GM23338 (cell line): Measurements from ENCODE around the gene AHNAK2. TPM values are rescaled to one million over a fixed set of nuclear protein-coding genes. Genes with fewer than 3 reads are reported as not detected.

Experiments used
- ATAC-seq: fragments of 200-7000 bp; cut with Tn5 transposase; 3 replicates; pipeline ENCODE4 v1.9.1; 2020
- DNase-seq: peaks from one replicate; pipeline ENCODE4 v3.0.0-alpha.2; 2015; ENCODE audit warnings: low spot score
- H2AFZ ChIP-seq: fragments of 200-600 bp; sonication (generic); 2 replicates; pipeline ENCODE4 v1.8.0; 2016; ENCODE audit warnings: antibody characterized with exemption, mild to moderate bottlenecking, moderate library complexity
- H3F3A ChIP-seq: fragments of 200-600 bp; sonication (generic); replicated peaks from 2 replicates; pipeline ENCODE4 v1.8.0; 2017; ENCODE audit warnings: antibody characterized with exemption, mixed run types, low read depth
- H3K27ac ChIP-seq: fragments of 200-600 bp; sonication (generic); 2 replicates; pipeline ENCODE4 v1.6.1; 2016; ENCODE audit warnings: low read depth
- H3K27me3 ChIP-seq: fragments of 200-600 bp; sonication (generic); 2 replicates; pipeline ENCODE4 v1.8.0; 2016; ENCODE audit warnings: mild to moderate bottlenecking, mixed run types, moderate library complexity; ENCODE audit not compliant: insufficient read depth
- H3K36me3 ChIP-seq: fragments of 200-600 bp; sonication (generic); 2 replicates; pipeline ENCODE4 v1.8.0; 2016; ENCODE audit warnings: mild to moderate bottlenecking; ENCODE audit not compliant: insufficient read depth
- H3K4me1 ChIP-seq: fragments of 200-600 bp; sonication (generic); 2 replicates; pipeline ENCODE4 v1.8.0; 2016; ENCODE audit warnings: mild to moderate bottlenecking, moderate library complexity; ENCODE audit not compliant: insufficient read depth
- H3K4me2 ChIP-seq: fragments of 200-600 bp; sonication (generic); 2 replicates; pipeline ENCODE4 v1.7.1; 2017; ENCODE audit warnings: mixed run types
- H3K4me3 ChIP-seq: fragments of 200-600 bp; sonication (generic); 2 replicates; pipeline ENCODE4 v1.6.1; 2016; ENCODE audit warnings: mixed run types
- H3K79me2 ChIP-seq: fragments of 200-600 bp; sonication (generic); replicated peaks from 2 replicates; pipeline ENCODE4 v1.8.0; 2017; ENCODE audit warnings: mild to moderate bottlenecking; ENCODE audit not compliant: insufficient read depth
- H3K9me2 ChIP-seq: fragments of 200-600 bp; sonication (generic); 2 replicates; pipeline ENCODE4 v1.8.0; 2017; ENCODE audit not compliant: insufficient read depth
- H4K20me1 ChIP-seq: fragments of 200-600 bp; sonication (generic); replicated peaks from 2 replicates; pipeline ENCODE4 v1.8.0; 2017; ENCODE audit warnings: mild to moderate bottlenecking; ENCODE audit not compliant: insufficient read depth
- H3K27ac Mint-ChIP-seq: 2 replicates; pipeline ENCODE4 v1.8.0; 2020; ENCODE audit warnings: inconsistent platforms, mild to moderate bottlenecking, moderate library complexity, mixed read lengths
- H3K27me3 Mint-ChIP-seq: 3 replicates; pipeline ENCODE4 v1.8.0; 2022; ENCODE audit warnings: low read depth, mild to moderate bottlenecking, moderate library complexity, mixed read lengths, inconsistent platforms; ENCODE audit not compliant: insufficient read depth, poor library complexity
- H3K36me3 Mint-ChIP-seq: 3 replicates; pipeline ENCODE4 v1.8.0; 2021; ENCODE audit warnings: low read depth, mild to moderate bottlenecking, inconsistent platforms, moderate library complexity, mixed read lengths
- H3K4me1 Mint-ChIP-seq: 3 replicates; pipeline ENCODE4 v1.8.0; 2020; ENCODE audit warnings: mild to moderate bottlenecking, inconsistent platforms, mixed read lengths
- H3K4me3 Mint-ChIP-seq: 3 replicates; pipeline ENCODE4 v1.8.0; 2021; ENCODE audit warnings: moderate library complexity, mild to moderate bottlenecking, inconsistent platforms, mixed read lengths
- H3K9me3 Mint-ChIP-seq: 3 replicates; pipeline ENCODE4 v1.8.0; 2020; ENCODE audit warnings: moderate library complexity, mild to moderate bottlenecking, inconsistent platforms, mixed read lengths
- CREB1 ChIP-seq: fragments of 250-450 bp; sonication (Bioruptor Pico); IDR thresholded peaks from 2 replicates; pipeline ENCODE4 v1.5.0; 2020; ENCODE audit warnings: low read depth, mild to moderate bottlenecking, moderate library complexity
- EZH2 ChIP-seq: fragments of 200-600 bp; sonication (generic); IDR thresholded peaks from one replicate; pipeline ENCODE4 v1.8.0; 2017; ENCODE audit warnings: antibody characterized with exemption, mild to moderate bottlenecking, low read depth; ENCODE audit not compliant: unreplicated experiment
- EZH2phosphoT487 ChIP-seq: fragments of 200-600 bp; sonication (generic); IDR thresholded peaks from one replicate; pipeline ENCODE4 v1.8.1; 2018; ENCODE audit warnings: antibody characterized with exemption; ENCODE audit not compliant: unreplicated experiment
- JUNB ChIP-seq: IDR thresholded peaks from one replicate; pipeline ENCODE4 v1.6.1; 2016; ENCODE audit warnings: antibody characterized with exemption; ENCODE audit not compliant: unreplicated experiment
- NANOG ChIP-seq: IDR thresholded peaks from 2 replicates; pipeline ENCODE4 v1.6.1; 2016; ENCODE audit warnings: antibody characterized with exemption, borderline replicate concordance
- POLR2AphosphoS5 ChIP-seq: IDR thresholded peaks from 2 replicates; pipeline ENCODE4 v1.6.1; 2016; ENCODE audit warnings: antibody characterized with exemption, low read depth
- REST ChIP-seq: IDR thresholded peaks from one replicate; pipeline ENCODE4 v1.6.1; 2018; ENCODE audit warnings: antibody characterized with exemption; ENCODE audit not compliant: unreplicated experiment
- STAT1 ChIP-seq: IDR thresholded peaks from one replicate; pipeline ENCODE4 v1.6.1; 2016; ENCODE audit warnings: antibody characterized with exemption; ENCODE audit not compliant: unreplicated experiment
- ZNF114 ChIP-seq: fragments of 250-450 bp; sonication (Bioruptor Pico); IDR thresholded peaks from 2 replicates; pipeline ENCODE4 v1.5.0; 2020; ENCODE audit warnings: mild to moderate bottlenecking, moderate library complexity
- ZNF331 ChIP-seq: fragments of 250-450 bp; sonication (Bioruptor Pico); IDR thresholded peaks from 2 replicates; pipeline ENCODE4 v1.5.0; 2020; ENCODE audit warnings: low read depth, mild to moderate bottlenecking, moderate library complexity
- polyA plus RNA-seq: library from polyadenylated mRNA; unstranded; fragments of >200 nt; fragmentation: Nextera tagmentation; extraction: Ambion mirVana; gene quantifications from 2 replicates; pipeline ENCODE4 v1.2.1, GENCODE V29; 2016
- total RNA-seq: library from RNA; depleted of rRNA; stranded (reverse); fragments of >200 nt; shearing (Covaris generic); gene quantifications from 2 replicates; pipeline ENCODE4 v1.2.3, GENCODE V29; 2014
- TF ChIP-seq, protein P1 (sequence below): fragments of 250-450 bp; sonication (Bioruptor Pico); IDR thresholded peaks from 2 replicates; pipeline ENCODE4 v1.5.0; 2020; ENCODE audit warnings: mild to moderate bottlenecking, moderate library complexity
- TF ChIP-seq, protein P2 (sequence below), 2 experiments: fragments of 200-600 bp in 1 of 2; sonication (generic) in 1 of 2; conservative IDR thresholded peaks; 2 replicates each; pipeline versions ENCODE4 v1.5.1 to v1.6.1; 2016 to 2017; ENCODE audit warnings: antibody characterized with exemption in 2 of 2, low read depth in 2 of 2, mild to moderate bottlenecking in 2 of 2, moderate library complexity in 1 of 2
- TF ChIP-seq, protein P3 (sequence below): IDR thresholded peaks from 2 replicates; pipeline ENCODE4 v1.6.1; 2016; ENCODE audit warnings: antibody characterized with exemption

AHNAK2 gene
- total and polyA plus RNA-seq, 2 experiments from 2014 or later, result 1.1 to 2.6 TPM

DNA sequence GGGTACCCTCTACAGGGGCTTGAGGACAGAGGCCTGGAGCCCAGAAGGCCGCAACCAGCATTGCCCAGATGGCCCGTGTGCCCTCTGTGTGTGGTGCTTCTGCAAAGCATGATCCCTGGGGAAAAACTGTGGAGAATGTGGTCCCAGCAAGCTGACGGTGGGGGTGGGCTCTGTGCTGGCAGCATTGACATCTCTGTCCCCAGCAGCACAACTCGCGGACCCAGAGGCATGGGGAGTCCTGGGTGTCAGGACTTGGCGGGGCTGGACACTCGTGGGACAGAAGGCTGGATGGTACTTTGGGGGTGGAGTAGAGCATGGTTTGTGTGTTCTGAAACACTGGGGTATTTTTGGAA lies 11.8 kb upstream of the AHNAK2 start:
- Histone ChIP-seq H3K27me3 (no peaks in the 10 kb centered on the region), H3K4me2 (no peak overlapping the region), H2AFZ (no peak overlapping the region), H4K20me1 (no peaks in the 10 kb centered on the region), H3F3A (no peaks in the 10 kb centered on the region), H3K9me2 (no peaks in the 10 kb centered on the region), H3K36me3 (no peaks in the 10 kb centered on the region), H3K79me2 (no peaks in the 10 kb centered on the region), H3K4me3 (no peak overlapping the region), H3K4me1 (no peaks in the 10 kb centered on the region), H3K27ac (no peak overlapping the region)
- no peak overlapping the region for H3K4me3 Mint-ChIP-seq
- TF ChIP-seq EZH2phosphoT487, result no peak
- TF ChIP-seq STAT1, result no peak
- TF ChIP-seq, protein P1, sequence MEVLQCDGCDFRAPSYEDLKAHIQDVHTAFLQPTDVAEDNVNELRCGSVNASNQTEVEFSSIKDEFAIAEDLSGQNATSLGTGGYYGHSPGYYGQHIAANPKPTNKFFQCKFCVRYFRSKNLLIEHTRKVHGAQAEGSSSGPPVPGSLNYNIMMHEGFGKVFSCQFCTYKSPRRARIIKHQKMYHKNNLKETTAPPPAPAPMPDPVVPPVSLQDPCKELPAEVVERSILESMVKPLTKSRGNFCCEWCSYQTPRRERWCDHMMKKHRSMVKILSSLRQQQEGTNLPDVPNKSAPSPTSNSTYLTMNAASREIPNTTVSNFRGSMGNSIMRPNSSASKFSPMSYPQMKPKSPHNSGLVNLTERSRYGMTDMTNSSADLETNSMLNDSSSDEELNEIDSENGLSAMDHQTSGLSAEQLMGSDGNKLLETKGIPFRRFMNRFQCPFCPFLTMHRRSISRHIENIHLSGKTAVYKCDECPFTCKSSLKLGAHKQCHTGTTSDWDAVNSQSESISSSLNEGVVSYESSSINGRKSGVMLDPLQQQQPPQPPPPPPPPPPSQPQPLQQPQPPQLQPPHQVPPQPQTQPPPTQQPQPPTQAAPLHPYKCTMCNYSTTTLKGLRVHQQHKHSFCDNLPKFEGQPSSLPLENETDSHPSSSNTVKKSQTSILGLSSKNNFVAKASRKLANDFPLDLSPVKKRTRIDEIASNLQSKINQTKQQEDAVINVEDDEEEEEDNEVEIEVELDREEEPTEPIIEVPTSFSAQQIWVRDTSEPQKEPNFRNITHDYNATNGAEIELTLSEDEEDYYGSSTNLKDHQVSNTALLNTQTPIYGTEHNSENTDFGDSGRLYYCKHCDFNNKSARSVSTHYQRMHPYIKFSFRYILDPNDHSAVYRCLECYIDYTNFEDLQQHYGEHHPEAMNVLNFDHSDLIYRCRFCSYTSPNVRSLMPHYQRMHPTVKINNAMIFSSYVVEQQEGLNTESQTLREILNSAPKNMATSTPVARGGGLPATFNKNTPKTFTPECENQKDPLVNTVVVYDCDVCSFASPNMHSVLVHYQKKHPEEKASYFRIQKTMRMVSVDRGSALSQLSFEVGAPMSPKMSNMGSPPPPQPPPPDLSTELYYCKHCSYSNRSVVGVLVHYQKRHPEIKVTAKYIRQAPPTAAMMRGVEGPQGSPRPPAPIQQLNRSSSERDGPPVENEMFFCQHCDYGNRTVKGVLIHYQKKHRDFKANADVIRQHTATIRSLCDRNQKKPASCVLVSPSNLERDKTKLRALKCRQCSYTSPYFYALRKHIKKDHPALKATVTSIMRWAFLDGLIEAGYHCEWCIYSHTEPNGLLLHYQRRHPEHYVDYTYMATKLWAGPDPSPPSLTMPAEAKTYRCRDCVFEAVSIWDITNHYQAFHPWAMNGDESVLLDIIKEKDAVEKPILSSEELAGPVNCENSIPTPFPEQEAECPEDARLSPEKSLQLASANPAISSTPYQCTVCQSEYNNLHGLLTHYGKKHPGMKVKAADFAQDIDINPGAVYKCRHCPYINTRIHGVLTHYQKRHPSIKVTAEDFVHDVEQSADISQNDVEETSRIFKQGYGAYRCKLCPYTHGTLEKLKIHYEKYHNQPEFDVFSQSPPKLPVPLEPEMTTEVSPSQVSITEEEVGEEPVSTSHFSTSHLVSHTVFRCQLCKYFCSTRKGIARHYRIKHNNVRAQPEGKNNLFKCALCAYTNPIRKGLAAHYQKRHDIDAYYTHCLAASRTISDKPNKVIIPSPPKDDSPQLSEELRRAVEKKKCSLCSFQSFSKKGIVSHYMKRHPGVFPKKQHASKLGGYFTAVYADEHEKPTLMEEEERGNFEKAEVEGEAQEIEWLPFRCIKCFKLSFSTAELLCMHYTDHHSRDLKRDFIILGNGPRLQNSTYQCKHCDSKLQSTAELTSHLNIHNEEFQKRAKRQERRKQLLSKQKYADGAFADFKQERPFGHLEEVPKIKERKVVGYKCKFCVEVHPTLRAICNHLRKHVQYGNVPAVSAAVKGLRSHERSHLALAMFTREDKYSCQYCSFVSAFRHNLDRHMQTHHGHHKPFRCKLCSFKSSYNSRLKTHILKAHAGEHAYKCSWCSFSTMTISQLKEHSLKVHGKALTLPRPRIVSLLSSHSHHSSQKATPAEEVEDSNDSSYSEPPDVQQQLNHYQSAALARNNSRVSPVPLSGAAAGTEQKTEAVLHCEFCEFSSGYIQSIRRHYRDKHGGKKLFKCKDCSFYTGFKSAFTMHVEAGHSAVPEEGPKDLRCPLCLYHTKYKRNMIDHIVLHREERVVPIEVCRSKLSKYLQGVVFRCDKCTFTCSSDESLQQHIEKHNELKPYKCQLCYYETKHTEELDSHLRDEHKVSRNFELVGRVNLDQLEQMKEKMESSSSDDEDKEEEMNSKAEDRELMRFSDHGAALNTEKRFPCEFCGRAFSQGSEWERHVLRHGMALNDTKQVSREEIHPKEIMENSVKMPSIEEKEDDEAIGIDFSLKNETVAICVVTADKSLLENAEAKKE (CRISPR knock-in tag), result no peak
- no peak for TF ChIP-seq REST
- TF ChIP-seq JUNB, result no peak
- TF ChIP-seq EZH2, result no peak
- TF ChIP-seq ZNF114 (CRISPR knock-in tag), result no peak
- TF ChIP-seq CREB1 (CRISPR knock-in tag), result no peak
- no peak for TF ChIP-seq NANOG
- no peak for TF ChIP-seq ZNF331 (CRISPR knock-in tag)
- no peak for TF ChIP-seq POLR2AphosphoS5
- TF ChIP-seq, protein P2, sequence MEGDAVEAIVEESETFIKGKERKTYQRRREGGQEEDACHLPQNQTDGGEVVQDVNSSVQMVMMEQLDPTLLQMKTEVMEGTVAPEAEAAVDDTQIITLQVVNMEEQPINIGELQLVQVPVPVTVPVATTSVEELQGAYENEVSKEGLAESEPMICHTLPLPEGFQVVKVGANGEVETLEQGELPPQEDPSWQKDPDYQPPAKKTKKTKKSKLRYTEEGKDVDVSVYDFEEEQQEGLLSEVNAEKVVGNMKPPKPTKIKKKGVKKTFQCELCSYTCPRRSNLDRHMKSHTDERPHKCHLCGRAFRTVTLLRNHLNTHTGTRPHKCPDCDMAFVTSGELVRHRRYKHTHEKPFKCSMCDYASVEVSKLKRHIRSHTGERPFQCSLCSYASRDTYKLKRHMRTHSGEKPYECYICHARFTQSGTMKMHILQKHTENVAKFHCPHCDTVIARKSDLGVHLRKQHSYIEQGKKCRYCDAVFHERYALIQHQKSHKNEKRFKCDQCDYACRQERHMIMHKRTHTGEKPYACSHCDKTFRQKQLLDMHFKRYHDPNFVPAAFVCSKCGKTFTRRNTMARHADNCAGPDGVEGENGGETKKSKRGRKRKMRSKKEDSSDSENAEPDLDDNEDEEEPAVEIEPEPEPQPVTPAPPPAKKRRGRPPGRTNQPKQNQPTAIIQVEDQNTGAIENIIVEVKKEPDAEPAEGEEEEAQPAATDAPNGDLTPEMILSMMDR (conservative IDR thresholded peaks at IDR 0.05; ENCODE audit: low read depth in 2 of 2), result no peak
- TF ChIP-seq, protein P3, sequence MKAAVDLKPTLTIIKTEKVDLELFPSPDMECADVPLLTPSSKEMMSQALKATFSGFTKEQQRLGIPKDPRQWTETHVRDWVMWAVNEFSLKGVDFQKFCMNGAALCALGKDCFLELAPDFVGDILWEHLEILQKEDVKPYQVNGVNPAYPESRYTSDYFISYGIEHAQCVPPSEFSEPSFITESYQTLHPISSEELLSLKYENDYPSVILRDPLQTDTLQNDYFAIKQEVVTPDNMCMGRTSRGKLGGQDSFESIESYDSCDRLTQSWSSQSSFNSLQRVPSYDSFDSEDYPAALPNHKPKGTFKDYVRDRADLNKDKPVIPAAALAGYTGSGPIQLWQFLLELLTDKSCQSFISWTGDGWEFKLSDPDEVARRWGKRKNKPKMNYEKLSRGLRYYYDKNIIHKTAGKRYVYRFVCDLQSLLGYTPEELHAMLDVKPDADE, result no peak
- peaks cover 13% of the 10 kb centered on the region for H3K27me3 Mint-ChIP-seq
- H3K4me1 Mint-ChIP-seq, result no peaks in the 10 kb centered on the region; the same call in 2 of the 3 replicates
- H3K9me3 Mint-ChIP-seq, result no peaks in the 10 kb centered on the region; the same call in 2 of the 3 replicates
- no peak for ATAC-seq
- H3K27ac Mint-ChIP-seq, result no peak overlapping the region
- no peak for DNase-seq
- H3K36me3 Mint-ChIP-seq, result peaks cover 10% of the 10 kb centered on the region; the same call in 2 of the 3 replicates
